Lower lobe of right lung (tissue), 2 donors: ENCODE data around the gene THRB. TPM values are rescaled to one million over a fixed set of nuclear protein-coding genes. Genes with fewer than 3 reads are reported as not detected.

Experiments
- ATAC-seq, 2 donors: fragments of 200-7000 bp; cut with Tn5 transposase; one replicate each; pipeline ENCODE4 v1.9.1; 2020 to 2022; ENCODE audit warnings: mild to moderate bottlenecking in 2 of 2, moderate library complexity in 2 of 2
- DNase-seq: peaks from one replicate; pipeline ENCODE4 v3.0.0-alpha.2; 2020
- H3K27ac ChIP-seq: fragments of 200-600 bp; one replicate; pipeline ENCODE4 v1.8.0; 2022
- H3K27me3 ChIP-seq: fragments of 200-600 bp; one replicate; pipeline ENCODE4 v1.8.0; 2022; ENCODE audit warnings: low read depth
- H3K36me3 ChIP-seq: fragments of 200-600 bp; one replicate; pipeline ENCODE4 v1.8.0; 2022; ENCODE audit warnings: mild to moderate bottlenecking
- H3K4me1 ChIP-seq: fragments of 200-600 bp; one replicate; pipeline ENCODE4 v1.8.0; 2022
- H3K4me3 ChIP-seq: fragments of 200-600 bp; one replicate; pipeline ENCODE4 v1.8.0; 2022; ENCODE audit warnings: mild to moderate bottlenecking
- H3K9me3 ChIP-seq: fragments of 200-600 bp; one replicate; pipeline ENCODE4 v1.8.0; 2022
- intact Hi-C: fragments of 100-400 bp; cut with DNase I; formaldehyde crosslinking; loops from one replicate; pipeline ENCODE4 v1.11.0; 2022
- total RNA-seq: library from RNA; stranded (reverse); fragmentation: NEBNext Ultra II Directional; extraction: Animal tissue kit (Norgen Biotek cat#: 25700); gene quantifications from one replicate; pipeline ENCODE4 v1.2.1, GENCODE V29; 2021
- TF ChIP-seq, protein P1 (sequence below): fragments of 200-600 bp; IDR thresholded peaks from one replicate; pipeline ENCODE4 v1.8.0; 2022; ENCODE audit warnings: antibody characterized with exemption, mild to moderate bottlenecking
- donor health status: DM: no; HTN: yes; CAD: no; lungs with severe emphysema.

THRB gene
- total RNA-seq, 1 donor from 2014 or later: 14.6 TPM

GRCh38 chr3:24378313-24378712 is 116.3 kb downstream of the THRB start:
- Histone ChIP-seq H3K4me3 (no peak overlapping the region), H3K36me3 (no peaks in the 10 kb centered on the region), H3K27me3 (no peaks in the 10 kb centered on the region), H3K9me3 (no peaks in the 10 kb centered on the region), H3K27ac (no peak overlapping the region), H3K4me1 (peaks cover 10% of the 10 kb centered on the region)
- DNase-seq (no peak), ATAC-seq (no peak)
- TF ChIP-seq, protein P1, sequence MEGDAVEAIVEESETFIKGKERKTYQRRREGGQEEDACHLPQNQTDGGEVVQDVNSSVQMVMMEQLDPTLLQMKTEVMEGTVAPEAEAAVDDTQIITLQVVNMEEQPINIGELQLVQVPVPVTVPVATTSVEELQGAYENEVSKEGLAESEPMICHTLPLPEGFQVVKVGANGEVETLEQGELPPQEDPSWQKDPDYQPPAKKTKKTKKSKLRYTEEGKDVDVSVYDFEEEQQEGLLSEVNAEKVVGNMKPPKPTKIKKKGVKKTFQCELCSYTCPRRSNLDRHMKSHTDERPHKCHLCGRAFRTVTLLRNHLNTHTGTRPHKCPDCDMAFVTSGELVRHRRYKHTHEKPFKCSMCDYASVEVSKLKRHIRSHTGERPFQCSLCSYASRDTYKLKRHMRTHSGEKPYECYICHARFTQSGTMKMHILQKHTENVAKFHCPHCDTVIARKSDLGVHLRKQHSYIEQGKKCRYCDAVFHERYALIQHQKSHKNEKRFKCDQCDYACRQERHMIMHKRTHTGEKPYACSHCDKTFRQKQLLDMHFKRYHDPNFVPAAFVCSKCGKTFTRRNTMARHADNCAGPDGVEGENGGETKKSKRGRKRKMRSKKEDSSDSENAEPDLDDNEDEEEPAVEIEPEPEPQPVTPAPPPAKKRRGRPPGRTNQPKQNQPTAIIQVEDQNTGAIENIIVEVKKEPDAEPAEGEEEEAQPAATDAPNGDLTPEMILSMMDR: no peak
- intact Hi-C loops: no loop called here

- Histone ChIP-seq H3K27ac (no peak overlapping the region), H3K27me3 (no peaks in the 10 kb centered on the region), H3K4me1 (peaks cover 10% of the 10 kb centered on the region), H3K36me3 (no peaks in the 10 kb centered on the region), H3K9me3 (no peaks in the 10 kb centered on the region), H3K4me3 (no peak overlapping the region)
- TF ChIP-seq, protein P1: no peak
- intact Hi-C loops: no loop called here
- DNase-seq (no peak), ATAC-seq (peak in 1 of 2 donors; percentile 47)
These were observed 117.2 kb downstream of the THRB start for GRCh38 chr3:24377218-24377993.

DNA sequence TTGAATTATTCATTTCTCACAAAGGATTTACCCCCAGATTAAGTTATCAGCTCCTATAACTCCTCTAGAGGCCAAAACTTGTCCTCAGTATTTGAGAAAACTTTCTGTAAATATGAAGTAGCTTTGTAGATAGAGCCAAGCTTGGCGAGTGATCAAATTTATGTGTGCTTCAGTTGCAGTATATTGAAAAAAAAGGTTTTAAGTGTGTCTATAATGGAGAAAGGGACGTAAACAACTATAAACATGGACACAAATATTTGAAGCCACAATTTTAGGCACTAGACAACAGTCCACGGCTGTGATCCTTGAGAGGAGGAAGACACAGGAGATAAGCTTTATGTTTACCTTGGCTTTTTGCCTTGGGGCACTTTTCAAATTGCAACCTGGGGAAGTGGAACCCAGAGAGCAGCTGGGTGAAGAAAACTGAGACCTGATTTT is 118.7 kb downstream of the THRB start:
- Histone ChIP-seq H3K27ac (no peak overlapping the region), H3K9me3 (no peaks in the 10 kb centered on the region), H3K27me3 (no peaks in the 10 kb centered on the region), H3K4me3 (no peak overlapping the region), H3K36me3 (no peaks in the 10 kb centered on the region), H3K4me1 (peaks cover 10% of the 10 kb centered on the region)
- intact Hi-C loops: no loop called here
- DNase-seq: no peak
- TF ChIP-seq, protein P1: no peak
- no peak for ATAC-seq

GRCh38 chr3:24374801-24375200 is 119.8 kb downstream of the THRB start:
- Histone ChIP-seq H3K36me3 (no peaks in the 10 kb centered on the region), H3K27me3 (no peaks in the 10 kb centered on the region), H3K4me3 (no peak overlapping the region), H3K4me1 (peaks cover 10% of the 10 kb centered on the region), H3K27ac (no peak overlapping the region), H3K9me3 (no peaks in the 10 kb centered on the region)
- intact Hi-C loops: no loop called here
- TF ChIP-seq, protein P1: no peak
- DNase-seq (no peak), ATAC-seq (no peak)

DNA sequence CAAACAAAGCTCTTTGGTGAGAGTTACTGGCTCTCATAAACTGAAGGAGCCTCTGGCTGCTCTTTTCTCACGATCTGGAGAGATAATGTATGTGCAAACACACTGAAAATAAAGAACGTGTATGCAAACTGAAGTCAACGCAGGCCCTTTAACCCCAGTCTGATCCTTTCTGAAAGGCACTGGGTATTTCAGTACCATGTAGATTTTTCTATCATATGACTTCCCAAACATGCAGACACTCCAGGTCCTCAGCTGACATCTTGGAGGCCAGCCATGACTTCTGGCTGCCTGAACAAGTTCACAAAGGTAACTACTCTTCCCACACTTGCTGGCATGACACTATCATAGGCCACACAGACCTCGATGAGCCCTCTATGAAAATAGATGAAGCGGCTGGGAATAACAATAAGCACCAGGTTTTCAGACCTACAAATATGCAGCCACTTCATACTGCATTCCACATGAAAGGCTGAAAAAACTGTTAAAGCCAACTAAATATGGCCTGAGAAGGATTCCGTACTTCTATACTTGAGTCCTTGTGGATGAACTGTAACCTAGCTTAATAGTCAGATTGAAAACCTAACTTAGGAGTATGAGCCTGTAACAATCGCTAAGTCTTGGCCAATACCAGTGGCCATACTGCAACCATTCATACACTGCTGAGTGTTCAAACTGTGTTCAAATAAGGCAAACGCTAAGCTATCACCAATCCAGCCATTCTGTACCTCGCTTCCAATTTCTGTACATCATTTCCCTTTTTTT is 121.3 kb downstream of the THRB start:
- intact Hi-C loops: no loop called here
- no peak overlapping the region for H3K27ac ChIP-seq

More for the DNA sequence above, 121.3 kb downstream of the THRB start:
- no peaks in the 10 kb centered on the region for H3K36me3 ChIP-seq
- H3K27me3 ChIP-seq: no peaks in the 10 kb centered on the region
- H3K9me3 ChIP-seq: no peaks in the 10 kb centered on the region
- peak; percentile 52 for DNase-seq
- peaks cover 10% of the 10 kb centered on the region for H3K4me1 ChIP-seq
- peak in 1 of 2 donors; percentile 28 for ATAC-seq
- H3K4me3 ChIP-seq: no peak overlapping the region
- TF ChIP-seq, protein P1: no peak
